ENCODE data around the gene ZFYVE27.

The ZFYVE27 gene

DNA sequence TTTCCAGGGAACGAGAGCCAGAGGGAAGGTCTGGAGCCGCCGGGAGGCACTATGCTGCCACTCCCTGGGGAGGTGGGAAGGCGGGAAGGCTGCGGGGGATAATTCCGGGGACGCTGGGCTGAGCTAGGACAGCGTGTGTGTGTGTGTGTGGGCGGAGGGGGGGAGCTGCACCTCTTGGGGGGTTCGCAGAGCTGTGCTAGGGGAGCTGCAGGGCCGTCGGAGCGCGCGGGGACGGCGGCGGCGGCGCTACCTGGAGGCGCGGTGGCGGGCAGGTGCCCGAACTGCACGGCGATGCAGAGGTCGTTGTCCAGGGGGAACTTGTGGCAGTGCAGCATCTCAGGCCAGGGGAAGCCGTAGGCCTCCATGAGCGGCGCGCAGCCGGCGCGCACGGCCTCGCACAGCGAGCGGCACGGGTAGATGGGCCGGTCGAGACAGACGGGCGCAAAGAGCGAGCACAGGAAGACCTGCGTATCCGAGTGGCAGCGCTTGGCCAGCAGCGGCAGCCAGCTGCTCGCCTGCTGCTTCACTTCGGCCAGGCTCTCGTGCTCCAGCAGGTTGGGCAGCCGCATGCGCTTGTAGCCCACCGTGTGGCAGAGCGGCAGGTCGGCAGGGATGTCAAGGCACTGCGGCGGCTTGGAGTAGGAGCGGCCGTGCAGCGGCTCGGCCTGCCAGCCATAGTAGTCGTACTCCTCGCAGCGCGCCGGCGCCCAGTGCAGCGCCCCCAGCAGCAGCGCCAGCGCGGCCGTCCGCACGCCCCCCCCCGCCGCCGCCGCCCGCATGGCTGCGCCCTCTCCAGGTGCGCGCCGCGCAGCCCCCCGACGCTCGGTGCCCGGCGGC lies 34.3 kb downstream of the ZFYVE27 start (continued):
- no peak for TF ChIP-seq SETDB1 (IDR thresholded peaks at IDR 0.05; ENCODE audit: insufficient read length, low read length)
- no peak for TF ChIP-seq ZNF24 (tag by site-specific recombination; IDR thresholded peaks at IDR 0.05)
- no peak for TF ChIP-seq ZNF146 (tag by site-specific recombination; IDR thresholded peaks at IDR 0.05)
- no peak for TF ChIP-seq PRDM1 (tag by site-specific recombination; IDR thresholded peaks at IDR 0.05)
- TF ChIP-seq, protein P1, sequence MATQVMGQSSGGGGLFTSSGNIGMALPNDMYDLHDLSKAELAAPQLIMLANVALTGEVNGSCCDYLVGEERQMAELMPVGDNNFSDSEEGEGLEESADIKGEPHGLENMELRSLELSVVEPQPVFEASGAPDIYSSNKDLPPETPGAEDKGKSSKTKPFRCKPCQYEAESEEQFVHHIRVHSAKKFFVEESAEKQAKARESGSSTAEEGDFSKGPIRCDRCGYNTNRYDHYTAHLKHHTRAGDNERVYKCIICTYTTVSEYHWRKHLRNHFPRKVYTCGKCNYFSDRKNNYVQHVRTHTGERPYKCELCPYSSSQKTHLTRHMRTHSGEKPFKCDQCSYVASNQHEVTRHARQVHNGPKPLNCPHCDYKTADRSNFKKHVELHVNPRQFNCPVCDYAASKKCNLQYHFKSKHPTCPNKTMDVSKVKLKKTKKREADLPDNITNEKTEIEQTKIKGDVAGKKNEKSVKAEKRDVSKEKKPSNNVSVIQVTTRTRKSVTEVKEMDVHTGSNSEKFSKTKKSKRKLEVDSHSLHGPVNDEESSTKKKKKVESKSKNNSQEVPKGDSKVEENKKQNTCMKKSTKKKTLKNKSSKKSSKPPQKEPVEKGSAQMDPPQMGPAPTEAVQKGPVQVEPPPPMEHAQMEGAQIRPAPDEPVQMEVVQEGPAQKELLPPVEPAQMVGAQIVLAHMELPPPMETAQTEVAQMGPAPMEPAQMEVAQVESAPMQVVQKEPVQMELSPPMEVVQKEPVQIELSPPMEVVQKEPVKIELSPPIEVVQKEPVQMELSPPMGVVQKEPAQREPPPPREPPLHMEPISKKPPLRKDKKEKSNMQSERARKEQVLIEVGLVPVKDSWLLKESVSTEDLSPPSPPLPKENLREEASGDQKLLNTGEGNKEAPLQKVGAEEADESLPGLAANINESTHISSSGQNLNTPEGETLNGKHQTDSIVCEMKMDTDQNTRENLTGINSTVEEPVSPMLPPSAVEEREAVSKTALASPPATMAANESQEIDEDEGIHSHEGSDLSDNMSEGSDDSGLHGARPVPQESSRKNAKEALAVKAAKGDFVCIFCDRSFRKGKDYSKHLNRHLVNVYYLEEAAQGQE (tag by site-specific recombination; IDR thresholded peaks at IDR 0.05), result no peak
- TF ChIP-seq, protein P2, sequence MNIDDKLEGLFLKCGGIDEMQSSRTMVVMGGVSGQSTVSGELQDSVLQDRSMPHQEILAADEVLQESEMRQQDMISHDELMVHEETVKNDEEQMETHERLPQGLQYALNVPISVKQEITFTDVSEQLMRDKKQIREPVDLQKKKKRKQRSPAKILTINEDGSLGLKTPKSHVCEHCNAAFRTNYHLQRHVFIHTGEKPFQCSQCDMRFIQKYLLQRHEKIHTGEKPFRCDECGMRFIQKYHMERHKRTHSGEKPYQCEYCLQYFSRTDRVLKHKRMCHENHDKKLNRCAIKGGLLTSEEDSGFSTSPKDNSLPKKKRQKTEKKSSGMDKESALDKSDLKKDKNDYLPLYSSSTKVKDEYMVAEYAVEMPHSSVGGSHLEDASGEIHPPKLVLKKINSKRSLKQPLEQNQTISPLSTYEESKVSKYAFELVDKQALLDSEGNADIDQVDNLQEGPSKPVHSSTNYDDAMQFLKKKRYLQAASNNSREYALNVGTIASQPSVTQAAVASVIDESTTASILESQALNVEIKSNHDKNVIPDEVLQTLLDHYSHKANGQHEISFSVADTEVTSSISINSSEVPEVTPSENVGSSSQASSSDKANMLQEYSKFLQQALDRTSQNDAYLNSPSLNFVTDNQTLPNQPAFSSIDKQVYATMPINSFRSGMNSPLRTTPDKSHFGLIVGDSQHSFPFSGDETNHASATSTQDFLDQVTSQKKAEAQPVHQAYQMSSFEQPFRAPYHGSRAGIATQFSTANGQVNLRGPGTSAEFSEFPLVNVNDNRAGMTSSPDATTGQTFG (tag by site-specific recombination; IDR thresholded peaks at IDR 0.05; ENCODE audit: borderline replicate concordance), result no peak
- no peak for TF ChIP-seq ZNF223 (tag by site-specific recombination; IDR thresholded peaks at IDR 0.05)
- TF ChIP-seq ZNF10 (tag by site-specific recombination; IDR thresholded peaks at IDR 0.05), result no peak
- peak; percentile 48; the same call in 1 of the 2 replicates for TF ChIP-seq ZBTB20 (tag by site-specific recombination; IDR thresholded peaks at IDR 0.05)
- TF ChIP-seq ZNF776 (tag by site-specific recombination; IDR thresholded peaks at IDR 0.05; ENCODE audit: borderline replicate concordance), result no peak
- no peak for TF ChIP-seq ZNF629 (tag by site-specific recombination; IDR thresholded peaks at IDR 0.05)
- TF ChIP-seq OVOL3 (tag by site-specific recombination; IDR thresholded peaks at IDR 0.05), result no peak
- no peak for TF ChIP-seq ZNF747 (tag by site-specific recombination; IDR thresholded peaks at IDR 0.05)
- peak; percentile 43; the same call in 1 of the 2 replicates for TF ChIP-seq SP7 (tag by site-specific recombination; IDR thresholded peaks at IDR 0.05)
- no peak for TF ChIP-seq ZNF560 (tag by site-specific recombination; IDR thresholded peaks at IDR 0.05; ENCODE audit: borderline replicate concordance)
- TF ChIP-seq ZBTB17 (tag by site-specific recombination; IDR thresholded peaks at IDR 0.05), result peak; percentile 91
- TF ChIP-seq BCL11A (tag by site-specific recombination; IDR thresholded peaks at IDR 0.05; ENCODE audit: low read depth), result no peak
- TF ChIP-seq KLF8 (tag by site-specific recombination; IDR thresholded peaks at IDR 0.05), result no peak
- no peak for TF ChIP-seq ZNF830 (tag by site-specific recombination; IDR thresholded peaks at IDR 0.05; ENCODE audit: low read depth)
- TF ChIP-seq, protein P3, sequence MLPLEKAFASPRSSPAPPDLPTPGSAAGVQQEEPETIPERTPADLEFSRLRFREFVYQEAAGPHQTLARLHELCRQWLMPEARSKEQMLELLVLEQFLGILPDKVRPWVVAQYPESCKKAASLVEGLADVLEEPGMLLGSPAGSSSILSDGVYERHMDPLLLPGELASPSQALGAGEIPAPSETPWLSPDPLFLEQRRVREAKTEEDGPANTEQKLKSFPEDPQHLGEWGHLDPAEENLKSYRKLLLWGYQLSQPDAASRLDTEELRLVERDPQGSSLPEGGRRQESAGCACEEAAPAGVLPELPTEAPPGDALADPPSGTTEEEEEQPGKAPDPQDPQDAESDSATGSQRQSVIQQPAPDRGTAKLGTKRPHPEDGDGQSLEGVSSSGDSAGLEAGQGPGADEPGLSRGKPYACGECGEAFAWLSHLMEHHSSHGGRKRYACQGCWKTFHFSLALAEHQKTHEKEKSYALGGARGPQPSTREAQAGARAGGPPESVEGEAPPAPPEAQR (tag by site-specific recombination; IDR thresholded peaks at IDR 0.05), result no peak
- TF ChIP-seq ZNF549 (tag by site-specific recombination; IDR thresholded peaks at IDR 0.05), result no peak
- TF ChIP-seq ZNF19 (tag by site-specific recombination; IDR thresholded peaks at IDR 0.05; ENCODE audit: low read depth), result no peak
- TF ChIP-seq ZBTB7A (tag by site-specific recombination; IDR thresholded peaks at IDR 0.05; ENCODE audit: low read depth), result peak; percentile 22; the same call in 1 of the 2 replicates
- TF ChIP-seq ZNF658 (tag by site-specific recombination; IDR thresholded peaks at IDR 0.05), result no peak
- TF ChIP-seq, protein P4, sequence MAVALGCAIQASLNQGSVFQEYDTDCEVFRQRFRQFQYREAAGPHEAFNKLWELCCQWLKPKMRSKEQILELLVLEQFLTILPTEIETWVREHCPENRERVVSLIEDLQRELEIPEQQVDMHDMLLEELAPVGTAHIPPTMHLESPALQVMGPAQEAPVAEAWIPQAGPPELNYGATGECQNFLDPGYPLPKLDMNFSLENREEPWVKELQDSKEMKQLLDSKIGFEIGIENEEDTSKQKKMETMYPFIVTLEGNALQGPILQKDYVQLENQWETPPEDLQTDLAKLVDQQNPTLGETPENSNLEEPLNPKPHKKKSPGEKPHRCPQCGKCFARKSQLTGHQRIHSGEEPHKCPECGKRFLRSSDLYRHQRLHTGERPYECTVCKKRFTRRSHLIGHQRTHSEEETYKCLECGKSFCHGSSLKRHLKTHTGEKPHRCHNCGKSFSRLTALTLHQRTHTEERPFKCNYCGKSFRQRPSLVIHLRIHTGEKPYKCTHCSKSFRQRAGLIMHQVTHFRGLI (tag by site-specific recombination; IDR thresholded peaks at IDR 0.05), result peak; percentile 51; the same call in 1 of the 2 replicates
- peak; percentile 71; the same call in 1 of the 2 replicates for TF ChIP-seq GLIS2 (tag by site-specific recombination; IDR thresholded peaks at IDR 0.05)
- TF ChIP-seq, protein P5, sequence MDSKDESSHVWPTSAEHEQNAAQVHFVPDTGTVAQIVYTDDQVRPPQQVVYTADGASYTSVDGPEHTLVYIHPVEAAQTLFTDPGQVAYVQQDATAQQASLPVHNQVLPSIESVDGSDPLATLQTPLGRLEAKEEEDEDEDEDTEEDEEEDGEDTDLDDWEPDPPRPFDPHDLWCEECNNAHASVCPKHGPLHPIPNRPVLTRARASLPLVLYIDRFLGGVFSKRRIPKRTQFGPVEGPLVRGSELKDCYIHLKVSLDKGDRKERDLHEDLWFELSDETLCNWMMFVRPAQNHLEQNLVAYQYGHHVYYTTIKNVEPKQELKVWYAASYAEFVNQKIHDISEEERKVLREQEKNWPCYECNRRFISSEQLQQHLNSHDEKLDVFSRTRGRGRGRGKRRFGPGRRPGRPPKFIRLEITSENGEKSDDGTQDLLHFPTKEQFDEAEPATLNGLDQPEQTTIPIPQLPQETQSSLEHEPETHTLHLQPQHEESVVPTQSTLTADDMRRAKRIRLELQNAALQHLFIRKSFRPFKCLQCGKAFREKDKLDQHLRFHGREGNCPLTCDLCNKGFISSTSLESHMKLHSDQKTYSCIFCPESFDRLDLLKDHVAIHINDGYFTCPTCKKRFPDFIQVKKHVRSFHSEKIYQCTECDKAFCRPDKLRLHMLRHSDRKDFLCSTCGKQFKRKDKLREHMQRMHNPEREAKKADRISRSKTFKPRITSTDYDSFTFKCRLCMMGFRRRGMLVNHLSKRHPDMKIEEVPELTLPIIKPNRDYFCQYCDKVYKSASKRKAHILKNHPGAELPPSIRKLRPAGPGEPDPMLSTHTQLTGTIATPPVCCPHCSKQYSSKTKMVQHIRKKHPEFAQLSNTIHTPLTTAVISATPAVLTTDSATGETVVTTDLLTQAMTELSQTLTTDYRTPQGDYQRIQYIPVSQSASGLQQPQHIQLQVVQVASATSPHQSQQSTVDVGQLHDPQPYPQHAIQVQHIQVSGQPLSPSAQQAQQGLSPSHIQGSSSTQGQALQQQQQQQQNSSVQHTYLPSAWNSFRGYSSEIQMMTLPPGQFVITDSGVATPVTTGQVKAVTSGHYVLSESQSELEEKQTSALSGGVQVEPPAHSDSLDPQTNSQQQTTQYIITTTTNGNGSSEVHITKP (tag by site-specific recombination; IDR thresholded peaks at IDR 0.05), result peak; percentile 58; the same call in 1 of the 2 replicates

All from HEK293 (cell line).